HCT116 (cell line): ENCODE measurements around the gene LRCH1. TPM values are rescaled to one million over a fixed set of nuclear protein-coding genes. Genes with fewer than 3 reads are reported as not detected.

Experiments used
- ATAC-seq: fragments of 200-7000 bp; cut with Tn5 transposase; 2 replicates; pipeline ENCODE4 v1.9.1; 2020; ENCODE audit warnings: mild to moderate bottlenecking, moderate library complexity
- BruUV-seq: library from RNA; stranded (reverse); fragments of 400-500 nt; replicated peaks from 2 replicates; lab custom pipeline; 2021; lab: Mats Ljungman, UMichigan
- CTCF ChIA-PET: fragments of 300-600 bp; sonication (Branson Sonifier 250); formaldehyde crosslinking; loops from one replicate; lab custom pipeline; 2021; ENCODE audit warnings: antibody characterized with exemption; lab: Charles Lee
- POLR2A ChIA-PET: fragments of 300-600, 350-600 bp; sonication (Branson Sonifier 250); formaldehyde crosslinking; loops from one replicate; lab custom pipeline; 2021; ENCODE audit warnings: antibody characterized with exemption; lab: Charles Lee
- RAD21 ChIA-PET, 2 experiments: fragments of 300-600 bp; sonication (Branson Sonifier 250); formaldehyde crosslinking; loops; one replicate each; lab custom pipeline; 2023; ENCODE audit warnings: low total read pairs in 2 of 2; ENCODE audit not compliant: uncharacterized antibody in 2 of 2, unreplicated experiment in 2 of 2, low non-redundant PET in 1 of 2; lab: Charles Lee
- DNase-seq: peaks from one replicate; pipeline ENCODE4 v3.0.0-alpha.2; 2010; ENCODE audit warnings: low read depth, low spot score
- H2AFZ ChIP-seq: fragments of 200-600 bp; shearing (Covaris generic), sonication (generic); 2 replicates; pipeline ENCODE4 v1.6.1; 2017; ENCODE audit warnings: low read depth, mixed run types, mixed read lengths, antibody characterized with exemption, low read length; ENCODE audit not compliant: poor library complexity, severe bottlenecking
- H3K27ac ChIP-seq: 2 replicates; pipeline ENCODE4 v1.5.1; 2012; ENCODE audit warnings: low read depth, low read length
- H3K27me3 ChIP-seq: fragments of 200-600 bp; sonication (generic); 2 replicates; pipeline ENCODE4 v1.6.1; 2016; ENCODE audit warnings: mixed run types, low read length, mixed read lengths; ENCODE audit not compliant: insufficient read depth
- H3K36me3 ChIP-seq, 2 experiments: fragments of 200-500 bp in 1 of 2; fragments of 200-600 bp in 1 of 2; sonication (Bioruptor generic) in 1 of 2; sonication (generic) in 1 of 2; 2 replicates each; pipeline versions ENCODE4 v1.5.1 to v1.6.1; 2014 to 2016; ENCODE audit warnings: low read length in 2 of 2, inconsistent platforms in 1 of 2, mixed read lengths in 1 of 2, mixed run types in 1 of 2; ENCODE audit not compliant: insufficient read depth in 2 of 2, control insufficient read depth in 1 of 2
- H3K4me1 ChIP-seq, 2 experiments: fragments of 200-600 bp in 1 of 2; sonication (generic) in 1 of 2; 2 replicates each; pipeline versions ENCODE4 v1.5.1 to v1.6.1; 2012 to 2017; ENCODE audit warnings: low read length in 2 of 2, inconsistent platforms in 1 of 2, mild to moderate bottlenecking in 1 of 2, mixed read lengths in 1 of 2, mixed run types in 1 of 2, moderate library complexity in 1 of 2; ENCODE audit not compliant: insufficient read depth in 2 of 2, control insufficient read depth in 1 of 2
- H3K4me2 ChIP-seq: fragments of 200-600 bp; sonication (generic); 2 replicates; pipeline ENCODE4 v1.6.1; 2017; ENCODE audit warnings: mixed run types, low read length, mixed read lengths
- H3K4me3 ChIP-seq, 2 experiments: fragments of 200-600 bp in 1 of 2; sonication (generic) in 1 of 2; replicated peaks in 1 of 2; 2 replicates each; pipeline ENCODE4 v1.5.1; 2011 to 2016; ENCODE audit warnings: low read length in 2 of 2, control low read depth in 1 of 2, low read depth in 1 of 2, mild to moderate bottlenecking in 1 of 2, mixed read lengths in 1 of 2, mixed run types in 1 of 2
- H3K79me2 ChIP-seq: fragments of 200-600 bp; sonication (generic); 2 replicates; pipeline ENCODE4 v1.6.1; 2017; ENCODE audit warnings: mild to moderate bottlenecking, mixed run types, low read length, moderate library complexity, mixed read lengths; ENCODE audit not compliant: insufficient read depth
- H3K9ac ChIP-seq: fragments of 200-600 bp; sonication (generic); 2 replicates; pipeline ENCODE4 v1.6.1; 2016; ENCODE audit warnings: low read length, mixed read lengths
- H3K9me2 ChIP-seq: fragments of 200-600 bp; sonication (generic), shearing (Covaris generic); 2 replicates; pipeline ENCODE4 v1.6.1; 2017; ENCODE audit warnings: mixed run types, mild to moderate bottlenecking, moderate library complexity; ENCODE audit not compliant: insufficient read depth
- H3K9me3 ChIP-seq, 2 experiments: fragments of 200-500 bp in 1 of 2; fragments of 200-600 bp in 1 of 2; sonication (Bioruptor generic) in 1 of 2; sonication (generic) in 1 of 2; 2 replicates each; pipeline ENCODE4 v1.6.1; 2014 to 2017; ENCODE audit warnings: low read length in 2 of 2, mixed read lengths in 2 of 2, inconsistent platforms in 1 of 2, low read depth in 1 of 2, mild to moderate bottlenecking in 1 of 2, mixed run types in 1 of 2, moderate library complexity in 1 of 2; ENCODE audit not compliant: control insufficient read depth in 1 of 2, insufficient read depth in 1 of 2
- H4K20me1 ChIP-seq: fragments of 200-600 bp; sonication (generic), shearing (Covaris generic); 2 replicates; pipeline ENCODE4 v1.6.1; 2017; ENCODE audit warnings: mixed run types, mild to moderate bottlenecking, moderate library complexity; ENCODE audit not compliant: insufficient read depth
- CEBPB ChIP-seq: IDR thresholded peaks from 2 replicates; pipeline ENCODE4 v1.6.1; 2012; ENCODE audit warnings: low read depth
- EGR1 ChIP-seq: IDR thresholded peaks from 2 replicates; pipeline ENCODE4 v1.6.1; 2012; ENCODE audit warnings: low read depth
- ELF1 ChIP-seq: IDR thresholded peaks from 2 replicates; pipeline ENCODE4 v1.6.1; 2012; ENCODE audit warnings: low read depth, borderline replicate concordance
- EZH2 ChIP-seq: fragments of 200-600 bp; sonication (generic); IDR thresholded peaks from 2 replicates; pipeline ENCODE4 v1.6.1; 2017; ENCODE audit warnings: antibody characterized with exemption, mixed run types
- EZH2phosphoT487 ChIP-seq: fragments of 200-600 bp; IDR thresholded peaks from 2 replicates; pipeline ENCODE4 v1.6.1; 2018; ENCODE audit warnings: antibody characterized with exemption, borderline replicate concordance
- FOSL1 ChIP-seq: IDR thresholded peaks from 2 replicates; pipeline ENCODE4 v1.6.1; 2012; ENCODE audit warnings: low read depth
- JUND ChIP-seq: IDR thresholded peaks from 2 replicates; pipeline ENCODE4 v1.6.1; 2012
- MAX ChIP-seq: IDR thresholded peaks from 2 replicates; pipeline ENCODE4 v1.6.1; 2012
- POLR2A ChIP-seq: IDR thresholded peaks from 2 replicates; pipeline ENCODE4 v1.7.0; 2011; ENCODE audit warnings: borderline replicate concordance; ENCODE audit not compliant: insufficient read depth, insufficient read length; ENCODE audit errors: extremely low read depth
- POLR2AphosphoS5 ChIP-seq: IDR thresholded peaks from 2 replicates; pipeline ENCODE4 v1.6.1; 2011; ENCODE audit warnings: mild to moderate bottlenecking, low read depth, low read length, moderate library complexity
- RAD21 ChIP-seq: IDR thresholded peaks from 2 replicates; pipeline ENCODE4 v1.6.1; 2012; ENCODE audit warnings: low read depth, mild to moderate bottlenecking
- SP1 ChIP-seq: IDR thresholded peaks from 2 replicates; pipeline ENCODE4 v1.6.1; 2012; ENCODE audit warnings: low read depth
- SRF ChIP-seq: IDR thresholded peaks from 2 replicates; pipeline ENCODE4 v1.6.1; 2012; ENCODE audit warnings: low read depth
- TCF7L2 ChIP-seq: IDR thresholded peaks from 2 replicates; pipeline ENCODE4 v1.7.0; 2011; ENCODE audit warnings: borderline replicate concordance, inconsistent platforms; ENCODE audit not compliant: insufficient read depth, insufficient read length; ENCODE audit errors: extremely low read depth
- YY1 ChIP-seq: IDR thresholded peaks from 2 replicates; pipeline ENCODE4 v1.6.1; 2011; ENCODE audit warnings: low read length, low read depth, moderate library complexity, mild to moderate bottlenecking; ENCODE audit not compliant: insufficient replicate concordance; ENCODE audit errors: extremely low read depth
- ZFX ChIP-seq: fragments of 450-650 bp; IDR thresholded peaks from 2 replicates; pipeline ENCODE4 v1.6.1; 2017
- ZNF274 ChIP-seq: fragments of 200-500 bp; sonication (Bioruptor generic); IDR thresholded peaks from 2 replicates; pipeline ENCODE4 v1.6.1; 2014; ENCODE audit warnings: mild to moderate bottlenecking, low read depth, low read length, inconsistent platforms
- intact Hi-C: fragments of 100-400 bp; cut with micrococcal nuclease; formaldehyde crosslinking; loops from 2 replicates; pipeline ENCODE4 v1.10.0; 2022
- total RNA-seq: library from RNA; stranded (reverse); gene quantifications from one replicate; pipeline ENCODE4 v1.2.1, GENCODE V29; 2021; ENCODE audit not compliant: unreplicated experiment
- TF ChIP-seq, protein P1 (sequence below): IDR thresholded peaks from 2 replicates; pipeline ENCODE4 v1.6.1; 2012; ENCODE audit warnings: low read depth
- TF ChIP-seq, protein P2 (sequence below): IDR thresholded peaks from 2 replicates; pipeline ENCODE4 v1.6.1; 2011; ENCODE audit warnings: mild to moderate bottlenecking, low read length, moderate library complexity; ENCODE audit not compliant: insufficient replicate concordance; ENCODE audit errors: extremely low read depth

Gene LRCH1
- total RNA-seq, 1 experiment from 2014 or later: 15.6 TPM

DNA sequence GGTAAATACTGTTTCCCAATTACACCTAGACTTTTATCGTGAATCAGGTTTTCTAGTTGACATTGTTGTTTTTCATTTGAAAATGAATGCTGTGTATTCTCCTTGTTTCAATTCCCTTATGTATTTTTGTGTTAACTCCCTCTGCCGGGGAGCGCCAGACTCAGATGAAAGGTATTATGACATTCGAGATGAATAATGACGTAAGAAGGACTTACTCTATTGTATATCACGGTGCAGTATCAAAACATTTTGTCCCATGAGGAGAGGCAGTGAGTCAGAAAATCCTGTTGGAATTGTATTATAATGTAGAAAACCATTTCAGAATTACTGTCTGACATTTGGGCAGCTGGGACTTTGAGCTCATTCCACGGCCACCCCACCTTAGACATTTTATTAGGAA is 61.6 kb downstream of the LRCH1 start:
- TF ChIP-seq YY1 (no peak), RAD21 (no peak), ZFX (no peak), EGR1 (no peak), FOSL1 (no peak), ZNF274 (no peak), POLR2A (no peak), TCF7L2 (no peak), JUND (no peak), ELF1 (no peak), EZH2 (no peak), EZH2phosphoT487 (no peak), POLR2AphosphoS5 (no peak), SRF (no peak), SP1 (no peak), CEBPB (no peak), MAX (no peak)
- TF ChIP-seq, protein P1, sequence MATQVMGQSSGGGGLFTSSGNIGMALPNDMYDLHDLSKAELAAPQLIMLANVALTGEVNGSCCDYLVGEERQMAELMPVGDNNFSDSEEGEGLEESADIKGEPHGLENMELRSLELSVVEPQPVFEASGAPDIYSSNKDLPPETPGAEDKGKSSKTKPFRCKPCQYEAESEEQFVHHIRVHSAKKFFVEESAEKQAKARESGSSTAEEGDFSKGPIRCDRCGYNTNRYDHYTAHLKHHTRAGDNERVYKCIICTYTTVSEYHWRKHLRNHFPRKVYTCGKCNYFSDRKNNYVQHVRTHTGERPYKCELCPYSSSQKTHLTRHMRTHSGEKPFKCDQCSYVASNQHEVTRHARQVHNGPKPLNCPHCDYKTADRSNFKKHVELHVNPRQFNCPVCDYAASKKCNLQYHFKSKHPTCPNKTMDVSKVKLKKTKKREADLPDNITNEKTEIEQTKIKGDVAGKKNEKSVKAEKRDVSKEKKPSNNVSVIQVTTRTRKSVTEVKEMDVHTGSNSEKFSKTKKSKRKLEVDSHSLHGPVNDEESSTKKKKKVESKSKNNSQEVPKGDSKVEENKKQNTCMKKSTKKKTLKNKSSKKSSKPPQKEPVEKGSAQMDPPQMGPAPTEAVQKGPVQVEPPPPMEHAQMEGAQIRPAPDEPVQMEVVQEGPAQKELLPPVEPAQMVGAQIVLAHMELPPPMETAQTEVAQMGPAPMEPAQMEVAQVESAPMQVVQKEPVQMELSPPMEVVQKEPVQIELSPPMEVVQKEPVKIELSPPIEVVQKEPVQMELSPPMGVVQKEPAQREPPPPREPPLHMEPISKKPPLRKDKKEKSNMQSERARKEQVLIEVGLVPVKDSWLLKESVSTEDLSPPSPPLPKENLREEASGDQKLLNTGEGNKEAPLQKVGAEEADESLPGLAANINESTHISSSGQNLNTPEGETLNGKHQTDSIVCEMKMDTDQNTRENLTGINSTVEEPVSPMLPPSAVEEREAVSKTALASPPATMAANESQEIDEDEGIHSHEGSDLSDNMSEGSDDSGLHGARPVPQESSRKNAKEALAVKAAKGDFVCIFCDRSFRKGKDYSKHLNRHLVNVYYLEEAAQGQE: no peak
- TF ChIP-seq, protein P2, sequence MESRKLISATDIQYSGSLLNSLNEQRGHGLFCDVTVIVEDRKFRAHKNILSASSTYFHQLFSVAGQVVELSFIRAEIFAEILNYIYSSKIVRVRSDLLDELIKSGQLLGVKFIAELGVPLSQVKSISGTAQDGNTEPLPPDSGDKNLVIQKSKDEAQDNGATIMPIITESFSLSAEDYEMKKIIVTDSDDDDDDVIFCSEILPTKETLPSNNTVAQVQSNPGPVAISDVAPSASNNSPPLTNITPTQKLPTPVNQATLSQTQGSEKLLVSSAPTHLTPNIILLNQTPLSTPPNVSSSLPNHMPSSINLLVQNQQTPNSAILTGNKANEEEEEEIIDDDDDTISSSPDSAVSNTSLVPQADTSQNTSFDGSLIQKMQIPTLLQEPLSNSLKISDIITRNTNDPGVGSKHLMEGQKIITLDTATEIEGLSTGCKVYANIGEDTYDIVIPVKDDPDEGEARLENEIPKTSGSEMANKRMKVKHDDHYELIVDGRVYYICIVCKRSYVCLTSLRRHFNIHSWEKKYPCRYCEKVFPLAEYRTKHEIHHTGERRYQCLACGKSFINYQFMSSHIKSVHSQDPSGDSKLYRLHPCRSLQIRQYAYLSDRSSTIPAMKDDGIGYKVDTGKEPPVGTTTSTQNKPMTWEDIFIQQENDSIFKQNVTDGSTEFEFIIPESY: no peak
- H3K27me3 ChIP-seq: no peaks in the 10 kb centered on the region
- no TSS peak for BruUV-seq
- DNase-seq: no peak
- H3K4me2 ChIP-seq: no peak overlapping the region
- H2AFZ ChIP-seq: no peak overlapping the region
- peaks cover 0 to 18% of the 10 kb centered on the region in 2 experiments; a peak in 2 of 4 replicates for H3K4me1 ChIP-seq
- no peak overlapping the region for H3K4me3 ChIP-seq
- H3K36me3 ChIP-seq: no peaks in the 10 kb centered on the region
- no peak for ATAC-seq
- POLR2A ChIA-PET: no interaction called here
- no peak overlapping the region for H3K9ac ChIP-seq
- intact Hi-C loops: no loop called here
- H4K20me1 ChIP-seq: no peaks in the 10 kb centered on the region
- H3K9me2 ChIP-seq: no peaks in the 10 kb centered on the region
- no peaks in the 10 kb centered on the region for H3K9me3 ChIP-seq
- H3K79me2 ChIP-seq: peaks cover 85% of the 10 kb centered on the region
- no peak overlapping the region for H3K27ac ChIP-seq
- RAD21 ChIA-PET: no interaction called here
- CTCF ChIA-PET: no interaction called here
